NCI-H1092 (cell line): ENCODE data around the gene COPZ1.
A peak's percentile ranks its signal among the peaks of the same experiment; 100 is the strongest.
"Not testable (repeated sequence)": the region's sequence is repeated elsewhere in the genome, so short reads cannot be mapped to it uniquely, and the experiment has no call there.

Experiments used
- DNase-seq: peaks from one replicate; lab custom pipeline; 2025; lab: John Stamatoyannopoulos, UW

COPZ1 gene

DNA sequence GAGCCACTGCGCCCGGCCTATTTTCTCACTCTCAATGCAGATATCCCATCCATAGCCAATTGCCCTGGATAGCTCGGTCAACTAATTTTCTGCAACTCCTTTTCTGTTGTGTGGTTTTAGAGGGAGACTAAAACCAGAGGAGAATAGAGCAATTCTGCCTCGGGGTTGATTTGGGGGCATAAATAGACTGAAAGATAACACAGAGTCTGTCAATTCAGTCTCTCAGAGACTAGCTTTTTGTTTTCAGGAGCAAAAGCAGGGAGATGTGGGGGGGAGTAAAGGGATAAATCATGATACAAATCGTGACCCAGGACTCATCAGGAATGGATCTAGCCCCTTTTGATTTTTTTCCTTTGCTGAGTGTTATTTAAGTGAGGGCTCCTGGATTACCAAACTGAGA lies 6.5 kb downstream of the COPZ1 start:
- no peak for DNase-seq

- no peak for DNase-seq
Observed at GRCh38 chr12:54333420-54334034, 8.6 kb downstream of the COPZ1 start.

GRCh38 chr12:54337280-54337842 lies 12.4 kb downstream of the COPZ1 start:
- peak; percentile 38 for DNase-seq

GRCh38 chr12:54337854-54338650 lies 13.1 kb downstream of the COPZ1 start:
- DNase-seq = peak; percentile 15

DNA sequence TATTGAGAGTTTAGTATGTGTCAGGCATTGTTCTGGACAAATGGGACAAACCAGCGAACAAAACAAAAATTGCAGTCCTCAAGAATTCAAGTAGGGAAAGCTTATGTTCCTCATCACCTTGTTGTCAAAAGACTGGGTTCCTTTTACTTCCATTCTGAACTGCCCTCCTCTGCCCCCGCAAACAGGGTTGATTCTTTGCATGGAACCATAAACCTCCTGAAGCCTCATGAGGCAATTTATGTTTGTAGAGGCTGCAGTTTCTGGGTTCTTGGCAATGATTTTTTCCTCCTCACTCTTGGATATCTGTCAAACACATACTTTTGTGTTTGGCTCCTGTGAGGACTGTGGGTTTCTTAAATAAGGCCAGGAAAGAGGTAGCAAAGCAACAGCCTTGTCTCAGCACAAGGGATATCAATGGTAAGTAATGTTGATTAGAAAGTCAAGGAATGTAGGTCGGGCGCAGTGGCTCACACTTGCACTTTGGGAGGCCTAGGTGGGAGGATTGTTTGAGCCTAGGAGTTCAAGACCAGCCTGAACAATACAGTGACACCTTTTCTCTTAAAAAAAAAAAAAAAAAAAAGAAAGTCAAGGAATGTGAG lies 13.9 kb downstream of the COPZ1 start:
- DNase-seq = no peak

- no peak for DNase-seq
Observed at GRCh38 chr12:54340846-54341245, 15.9 kb downstream of the COPZ1 start.

- DNase-seq = no peak
Observed at GRCh38 chr12:54341378-54342300, 16.7 kb downstream of the COPZ1 start.

DNA sequence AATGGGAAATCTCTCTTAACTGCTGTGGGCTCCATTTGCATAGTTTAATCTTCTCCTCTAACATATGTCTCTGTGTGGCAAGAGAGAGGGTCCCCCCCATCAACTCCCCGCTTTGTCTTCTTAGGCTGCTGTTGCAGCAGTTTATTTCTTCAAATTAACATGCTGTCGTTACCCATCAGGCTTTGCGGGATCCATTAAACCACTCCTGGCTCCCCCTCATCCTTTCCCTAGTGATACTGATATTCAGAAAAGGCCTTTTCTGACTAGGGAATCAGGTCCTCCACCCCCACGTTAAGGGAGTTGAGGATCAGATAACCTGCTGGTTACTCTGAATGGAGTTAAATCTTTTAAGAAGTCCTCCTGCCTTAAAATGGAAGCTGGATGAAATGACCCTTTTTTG lies 24.1 kb downstream of the COPZ1 start:
- DNase-seq = no peak

DNA sequence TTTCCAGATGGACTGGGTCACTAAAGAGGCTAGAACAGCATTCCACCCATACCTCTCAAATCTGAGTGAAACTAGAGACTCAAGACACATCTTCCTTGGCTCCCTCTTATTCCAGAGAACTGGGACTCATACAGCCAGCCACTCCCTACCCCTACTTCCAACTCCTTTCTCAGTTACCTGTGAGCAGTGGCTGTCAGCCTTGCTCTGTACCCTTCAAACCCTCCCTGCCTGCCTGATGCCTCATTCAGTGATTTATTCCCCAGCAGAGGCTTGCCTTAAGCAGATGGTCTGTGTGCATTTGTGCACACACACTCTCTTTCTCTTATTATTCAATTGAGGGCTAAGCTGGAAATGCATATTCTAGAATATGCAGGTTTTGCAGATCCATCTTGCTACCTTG lies 24.7 kb downstream of the COPZ1 start:
- no peak for DNase-seq

DNA sequence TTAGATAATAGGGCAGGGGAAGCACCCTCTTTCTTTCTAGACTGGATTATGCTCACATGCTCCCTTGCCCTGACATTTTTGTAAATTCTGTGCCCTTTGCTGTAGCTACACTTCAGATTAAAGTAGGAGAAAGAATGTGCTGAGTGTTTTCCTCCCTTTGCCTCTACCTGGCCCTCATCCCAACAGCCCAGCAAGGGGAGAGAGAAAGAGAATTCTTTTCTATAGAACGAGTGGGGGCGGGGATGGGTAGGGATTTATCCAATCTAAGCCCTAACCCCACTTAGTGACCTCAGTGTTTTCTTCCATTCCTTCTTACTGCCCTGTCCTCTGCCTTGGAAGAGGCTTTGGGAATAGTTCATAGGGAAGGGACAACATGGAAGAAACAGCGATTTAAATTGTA lies 25.8 kb downstream of the COPZ1 start:
- DNase-seq = no peak

- DNase-seq = no peak
Observed at GRCh38 chr12:54351341-54351740, 26.4 kb downstream of the COPZ1 start.

DNA sequence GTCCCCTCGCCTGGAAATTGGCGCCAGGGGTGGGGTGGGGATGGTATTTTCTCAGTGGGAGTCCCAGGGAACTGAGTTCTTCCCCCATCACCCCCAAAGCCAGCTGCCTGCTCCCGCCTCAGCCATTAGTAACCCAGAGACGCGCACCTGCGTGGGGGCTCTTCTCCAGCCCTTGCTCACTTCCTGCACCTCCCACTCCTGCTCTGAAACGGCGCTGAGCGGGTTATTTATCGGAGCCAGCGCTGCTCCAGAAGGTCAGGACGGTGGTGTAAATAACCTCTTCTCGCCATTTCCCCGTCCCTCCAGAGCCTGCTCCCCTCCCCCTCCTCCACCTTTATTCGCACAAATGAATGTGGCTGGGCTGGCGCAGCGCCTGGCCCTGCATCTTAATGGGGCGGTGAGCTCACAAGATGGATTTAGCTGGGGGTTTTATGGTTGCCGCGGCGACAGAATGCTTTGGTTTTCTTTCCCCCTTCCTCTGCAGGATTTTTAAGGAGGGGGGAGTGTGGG lies 27.1 kb downstream of the COPZ1 start:
- peak; percentile 98 for DNase-seq

DNA sequence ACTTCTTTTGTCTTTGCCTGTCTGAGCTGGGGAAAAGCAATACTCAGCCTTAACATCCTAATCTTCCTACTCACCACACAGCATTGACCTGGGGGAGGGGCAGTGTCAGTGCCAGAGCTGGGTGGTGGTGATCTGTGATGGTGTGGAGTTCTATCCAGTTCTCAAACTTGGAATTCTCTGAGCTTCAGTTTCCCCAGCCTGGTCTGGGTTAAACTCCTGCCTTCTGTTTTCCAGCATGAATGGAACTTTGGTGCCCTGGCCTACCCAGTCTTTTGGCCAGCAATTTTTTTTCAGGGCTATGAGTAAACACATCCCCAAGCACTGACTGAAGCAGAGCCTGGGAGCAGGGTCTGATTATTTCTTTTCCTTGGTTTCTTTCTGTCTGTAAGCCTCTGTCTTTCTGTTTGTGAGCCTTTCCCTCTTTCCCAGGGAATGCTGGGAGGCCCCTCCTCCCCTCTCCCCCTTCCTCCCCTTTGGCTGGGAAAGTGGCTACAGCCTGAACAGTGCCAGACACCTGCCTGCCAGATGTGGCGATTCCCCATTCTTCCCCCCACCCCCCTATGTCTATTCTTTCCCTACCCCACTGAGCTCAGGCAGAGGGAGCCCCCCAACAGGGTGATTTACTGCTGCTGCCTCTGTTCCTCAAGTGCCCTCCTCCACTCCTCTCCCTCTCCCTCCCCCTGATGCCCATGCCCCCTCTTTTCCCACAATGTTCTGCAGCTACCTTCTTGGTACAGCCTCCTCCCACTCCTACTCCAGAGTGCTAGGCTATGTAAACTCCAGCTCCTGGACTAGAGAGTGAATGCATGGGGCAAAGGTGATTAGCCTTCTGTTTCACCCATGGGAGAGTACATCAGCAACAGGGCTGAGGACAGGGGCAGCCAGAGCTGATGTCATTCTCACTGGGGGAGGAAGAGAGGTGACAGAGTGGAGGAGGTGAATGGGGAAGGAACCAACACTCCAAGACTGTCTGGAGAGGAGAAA lies 28.3 kb downstream of the COPZ1 start:
- DNase-seq = peak; percentile 90

DNA sequence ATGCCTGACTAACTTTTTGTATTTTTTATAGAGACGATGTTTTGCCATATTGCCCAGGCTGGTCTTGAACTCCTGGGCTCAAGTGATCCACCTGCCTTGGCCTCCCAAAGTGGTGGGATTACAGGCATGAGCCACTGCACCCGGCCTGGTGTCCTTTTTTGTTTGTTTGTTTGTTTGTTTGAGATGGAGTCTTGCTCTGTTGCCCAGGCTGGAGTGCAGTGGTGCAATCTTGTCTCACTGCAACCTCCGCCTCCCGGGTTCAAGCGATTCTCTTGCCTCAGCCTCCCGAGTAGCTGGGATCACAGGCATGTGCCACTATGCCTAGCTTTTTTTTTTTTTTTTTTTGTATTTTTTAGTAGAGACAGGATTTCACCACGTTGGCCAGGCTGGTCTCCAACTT lies 29.3 kb downstream of the COPZ1 start:
- not testable (repeated sequence) for DNase-seq

DNA sequence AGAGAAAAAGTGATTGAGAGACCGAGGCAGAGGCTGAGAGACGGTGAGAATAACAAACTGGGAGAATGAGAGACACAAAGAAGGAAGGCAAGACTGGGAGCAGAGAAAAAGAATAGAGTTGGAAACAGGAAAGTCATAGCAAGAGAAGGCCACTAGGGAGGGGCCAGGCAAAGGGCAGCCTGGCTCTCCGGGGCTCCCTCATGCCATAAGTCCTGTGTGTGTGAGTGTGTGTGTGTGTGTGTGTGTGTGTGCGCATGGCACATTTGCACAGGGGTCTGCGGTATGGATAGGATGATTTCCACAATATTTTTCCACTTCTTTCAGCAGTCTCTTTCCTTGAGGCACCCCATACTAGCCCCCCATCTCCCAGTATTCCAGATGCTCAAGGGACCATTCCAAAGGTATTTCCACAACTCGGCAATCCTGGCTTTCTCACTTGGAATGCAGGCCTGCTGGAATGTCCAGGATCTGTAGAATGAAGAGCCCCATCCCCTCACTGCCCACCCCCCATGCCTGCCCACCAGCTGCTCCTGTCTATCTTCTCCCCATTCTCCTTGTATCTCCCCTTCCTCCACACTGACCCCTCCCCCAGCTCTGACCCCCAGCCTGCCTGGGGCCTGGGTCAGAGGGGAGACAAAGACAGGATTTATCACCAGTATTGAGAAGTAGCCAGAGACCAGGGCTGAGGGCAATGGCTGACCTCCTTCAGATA lies 30.3 kb downstream of the COPZ1 start:
- DNase-seq = no peak

DNA sequence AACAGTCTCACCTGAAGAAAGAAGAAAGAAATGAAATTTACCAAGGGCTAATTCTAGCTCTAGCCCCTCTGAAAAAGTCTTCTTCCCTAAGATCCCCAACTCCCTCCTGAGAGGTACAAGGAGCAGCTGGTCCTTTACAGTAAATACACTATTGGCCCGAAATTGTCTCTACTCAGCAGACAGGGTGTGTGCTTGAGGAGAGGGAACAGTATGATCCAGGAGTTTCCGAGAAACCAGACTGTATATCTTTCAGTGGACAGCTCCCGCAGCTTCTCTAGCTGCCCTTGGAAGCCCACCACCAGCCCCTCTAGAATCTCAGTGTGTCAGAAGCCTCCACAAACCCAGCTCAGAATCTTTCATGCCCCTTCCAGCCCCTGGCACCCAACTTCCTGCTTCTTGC lies 31.3 kb downstream of the COPZ1 start:
- DNase-seq = no peak

DNA sequence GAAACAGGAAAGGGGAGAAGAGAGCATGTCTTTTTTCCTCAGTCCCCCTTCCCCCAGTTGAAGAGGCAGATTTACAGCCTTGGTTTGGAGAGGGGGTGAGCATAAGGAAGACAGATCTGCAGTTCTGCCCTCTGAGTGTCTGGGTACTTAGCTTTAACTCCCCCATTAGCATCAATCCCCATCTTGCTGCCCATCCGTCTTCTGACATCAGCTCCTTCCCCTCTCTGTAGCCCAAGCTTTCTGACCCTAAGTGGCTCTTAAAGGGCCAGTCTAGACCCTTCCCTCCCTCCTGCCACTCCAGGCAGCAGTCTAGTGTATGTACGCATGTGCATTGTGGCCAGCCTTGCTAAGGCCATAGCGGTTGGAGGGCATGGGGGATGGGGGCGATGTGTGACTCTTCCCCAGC lies 32.0 kb downstream of the COPZ1 start:
- peak; percentile 17 for DNase-seq

GRCh38 chr12:54357506-54358190 lies 32.7 kb downstream of the COPZ1 start:
- no peak for DNase-seq
